SK-N-MC (cell line): ENCODE results near the gene SIM1.

Source experiments
- EZH2 ChIP-seq: fragments of 200-600 bp; sonication (generic); IDR thresholded peaks from one replicate; pipeline ENCODE4 v1.6.1; 2017; ENCODE audit warnings: antibody characterized with exemption
- POLR2AphosphoS5 ChIP-seq: IDR thresholded peaks from 2 replicates; pipeline ENCODE4 v1.6.1; 2012; ENCODE audit warnings: mild to moderate bottlenecking, low read depth, low read length, borderline replicate concordance

GRCh38 chr6:100378576-100378975, 86.1 kb downstream of the SIM1 start:
- no peak for TF ChIP-seq EZH2
- no peak for TF ChIP-seq POLR2AphosphoS5
